ENCODE measurements around the gene SSX1.
"Not testable (repeated sequence)": the region's sequence is repeated elsewhere in the genome, so short reads cannot be mapped to it uniquely, and the experiment has no call there.

SSX1 gene

DNA sequence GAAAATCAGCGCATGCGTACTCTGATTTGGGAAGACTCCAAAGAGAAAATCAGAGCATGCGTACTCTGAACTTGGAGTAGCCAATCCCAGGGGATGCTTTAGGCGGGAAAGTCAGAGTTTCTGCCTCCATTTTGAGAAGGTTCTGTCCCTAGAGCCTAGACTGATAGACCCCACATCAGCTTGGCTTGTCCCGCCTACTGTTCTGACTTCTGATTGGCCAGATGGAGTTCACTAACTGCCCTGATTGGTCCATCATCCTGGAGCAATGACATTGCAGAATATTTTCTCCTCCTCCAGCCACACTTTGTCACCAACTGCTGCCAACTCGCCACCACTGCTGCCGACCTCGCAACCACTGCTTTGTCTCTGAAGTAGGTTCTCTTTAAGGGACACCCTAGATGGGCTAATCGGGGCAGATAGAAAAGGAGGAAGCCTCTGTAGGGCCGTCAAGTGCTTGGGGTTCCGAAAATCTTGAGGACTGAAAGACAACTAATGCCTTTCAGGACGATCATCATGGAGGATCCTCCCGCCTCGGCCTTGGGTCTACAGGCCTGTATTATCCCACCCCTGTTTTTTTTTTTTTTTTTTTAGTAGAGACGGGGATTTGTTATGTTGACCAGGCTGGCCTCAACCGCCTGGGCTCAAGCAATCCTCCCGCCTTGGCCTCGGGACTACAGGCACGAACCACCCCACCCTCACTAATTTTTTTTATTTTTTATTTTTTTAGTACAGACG, at the start of gene SSX1:
Gene SSX1 (plus strand): TSS at position 331 of the 735 bp plus-strand sequence. CDS start 1,850 bp downstream, outside the sequence.
- peak; percentile 0 for DNase-seq (ENCODE audit: low read depth)

GRCh38 chrX:48214341-48214740, 40.9 kb upstream of the SSX1 start:
- DNase-seq (ENCODE audit: low read depth): not testable (repeated sequence)

More for the DNA sequence above, at the start of gene SSX1:
- not testable (repeated sequence) for H3K4me3 ChIP-seq (ENCODE audit: low read depth, low read length)

GRCh38 chrX:48224196-48224595, 31.0 kb upstream of the SSX1 start:
- not testable (repeated sequence) for H3K4me3 ChIP-seq (ENCODE audit: low read depth, low read length); DNase-seq (ENCODE audit: low read depth)

More at GRCh38 chrX:48214341-48214740, 40.9 kb upstream of the SSX1 start:
- H3K4me3 ChIP-seq (ENCODE audit: low read depth, low read length): not testable (repeated sequence)

GRCh38 chrX:48252945-48253344, 2.2 kb upstream of the SSX1 start:
- H3K4me3 ChIP-seq (ENCODE audit: low read depth, low read length); DNase-seq (ENCODE audit: low read depth): not testable (repeated sequence)

- H3K4me3 ChIP-seq (ENCODE audit: low read depth, low read length); DNase-seq (ENCODE audit: low read depth): not testable (repeated sequence)
Observed at GRCh38 chrX:48274365-48274764, 19.2 kb downstream of the SSX1 start.

DNA sequence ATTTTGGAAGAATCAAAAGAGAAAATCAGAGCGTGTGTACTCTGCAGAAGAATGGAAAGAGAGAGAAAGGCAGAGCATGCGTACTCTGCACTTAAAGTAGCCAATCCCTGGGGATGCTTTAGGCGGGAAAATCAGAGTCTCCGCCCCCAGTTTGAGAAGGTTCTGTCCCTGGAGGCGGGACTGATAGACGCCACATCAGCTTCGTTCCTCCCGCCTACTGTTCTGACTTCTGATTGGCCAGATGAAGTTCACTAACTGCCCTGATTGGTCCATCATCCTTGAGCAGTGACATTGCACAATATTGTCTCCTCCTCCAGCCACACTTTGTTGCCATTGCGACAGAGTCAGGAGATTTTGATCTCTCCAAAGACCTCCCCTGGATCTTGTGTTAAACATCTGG, 23.8 kb downstream of the SSX1 start:
- no peak overlapping the region for H3K4me3 ChIP-seq (ENCODE audit: low read depth, low read length)
- no peak for TF ChIP-seq CTCF (IDR thresholded peaks at IDR 0.05; ENCODE audit: low read depth, low read length)
- TF ChIP-seq MAX (IDR thresholded peaks at IDR 0.05; ENCODE audit: low read depth, low read length): no peak
- TF ChIP-seq POLR2A (IDR thresholded peaks at IDR 0.05; ENCODE audit: extremely low read depth, insufficient read length): no peak
- TF ChIP-seq MYC (IDR thresholded peaks at IDR 0.05; ENCODE audit: low read depth, low read length): no peak
- DNase-seq (ENCODE audit: low read depth): peak; percentile 37

GRCh38 chrX:48280729-48281128, 25.5 kb downstream of the SSX1 start:
- not testable (repeated sequence) for H3K4me3 ChIP-seq (ENCODE audit: low read depth, low read length); DNase-seq (ENCODE audit: low read depth)

DNA sequence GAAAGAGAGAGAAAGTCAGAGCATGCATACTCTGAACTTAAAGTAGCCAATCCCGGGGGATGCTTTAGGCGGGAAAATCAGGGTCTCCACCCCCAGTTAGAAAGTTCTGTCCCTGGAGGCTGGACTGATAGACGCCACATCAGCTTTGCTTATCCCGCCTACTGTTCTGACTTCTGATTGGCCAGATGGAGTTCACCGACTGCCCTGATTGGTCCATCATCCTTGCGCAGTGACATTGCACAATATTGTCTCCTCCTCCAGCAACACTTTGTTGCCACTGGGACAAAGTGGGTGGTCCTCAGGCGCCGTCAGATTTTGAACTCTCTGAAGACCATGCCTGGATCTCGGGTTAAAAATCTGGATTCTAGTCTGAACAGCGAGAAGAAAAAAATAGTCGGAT, 51.0 kb downstream of the SSX1 start:
- no peak for TF ChIP-seq MYC (IDR thresholded peaks at IDR 0.05; ENCODE audit: low read depth, low read length)

GRCh38 chrX:48313996-48314395, 58.8 kb downstream of the SSX1 start:
- not testable (repeated sequence) for DNase-seq (ENCODE audit: low read depth); H3K4me3 ChIP-seq (ENCODE audit: low read depth, low read length)

More for the DNA sequence above, 51.0 kb downstream of the SSX1 start:
- no peak overlapping the region for H3K4me3 ChIP-seq (ENCODE audit: low read depth, low read length)
- DNase-seq (ENCODE audit: low read depth): no peak
